SU-DHL-6 (cell line): ENCODE data around the gene TPP1.

Experiments used
- H2AFZ ChIP-seq: fragments of 200-600 bp; sonication (generic); 2 replicates; pipeline ENCODE4 v1.6.1; 2014; ENCODE audit warnings: low read depth, mild to moderate bottlenecking, moderate library complexity, mixed read lengths, antibody characterized with exemption, low read length; ENCODE audit not compliant: severe bottlenecking
- H3F3A ChIP-seq: fragments of 200-600 bp; shearing (Covaris generic); 2 replicates; pipeline ENCODE4 v1.6.0; 2016; ENCODE audit warnings: antibody characterized with exemption, mild to moderate bottlenecking; ENCODE audit not compliant: insufficient read depth
- H3K27ac ChIP-seq: fragments of 200-600 bp; sonication (generic); 2 replicates; pipeline ENCODE4 v1.5.1; 2016; ENCODE audit warnings: low read depth, mild to moderate bottlenecking, low read length, moderate library complexity, mixed read lengths
- H3K27me3 ChIP-seq: fragments of 200-600 bp; sonication (generic), shearing (Covaris generic); 2 replicates; pipeline ENCODE4 v1.6.0; 2014; ENCODE audit warnings: mild to moderate bottlenecking, low read length
- H3K36me3 ChIP-seq: fragments of 200-600 bp; sonication (generic); 2 replicates; pipeline ENCODE4 v1.6.1; 2014; ENCODE audit warnings: mild to moderate bottlenecking, low read length, mixed read lengths
- H3K4me2 ChIP-seq: fragments of 300-600, 200-600 bp; shearing (Covaris generic), sonication (generic); 2 replicates; pipeline ENCODE4 v1.6.0; 2014; ENCODE audit warnings: low read length, low read depth, mild to moderate bottlenecking; ENCODE audit not compliant: poor library complexity, severe bottlenecking
- H3K4me3 ChIP-seq: fragments of 200-600 bp; sonication (generic); 2 replicates; pipeline ENCODE4 v1.5.1; 2014; ENCODE audit warnings: antibody characterized with exemption, low read length, mild to moderate bottlenecking, mixed read lengths; ENCODE audit not compliant: insufficient read depth, poor library complexity, severe bottlenecking
- H3K79me2 ChIP-seq: fragments of 200-600 bp; sonication (generic); 2 replicates; pipeline ENCODE4 v1.6.1; 2014; ENCODE audit warnings: mild to moderate bottlenecking, low read length, moderate library complexity; ENCODE audit not compliant: insufficient read depth
- H3K9ac ChIP-seq: fragments of 200-600 bp; sonication (generic); 2 replicates; pipeline ENCODE4 v1.7.0; 2014; ENCODE audit warnings: mild to moderate bottlenecking, low read length
- H3K9me2 ChIP-seq: fragments of 200-600 bp; sonication (generic); replicated peaks from 2 replicates; pipeline ENCODE4 v1.6.1; 2014; ENCODE audit warnings: low read length; ENCODE audit not compliant: insufficient read depth
- H3K9me3 ChIP-seq: fragments of 200-600 bp; sonication (generic); 2 replicates; pipeline ENCODE4 v1.6.1; 2014; ENCODE audit warnings: low read length, mixed read lengths; ENCODE audit not compliant: insufficient read depth
- H4K20me1 ChIP-seq: fragments of 200-600 bp; sonication (generic); 2 replicates; pipeline ENCODE4 v1.6.1; 2014; ENCODE audit warnings: low read depth, mild to moderate bottlenecking, antibody characterized with exemption, low read length, moderate library complexity, mixed read lengths
- CTCF ChIP-seq: fragments of 200-600 bp; sonication (generic); IDR thresholded peaks from one replicate; pipeline ENCODE4 v1.5.1; 2017; ENCODE audit warnings: antibody characterized with exemption, mild to moderate bottlenecking, low read length, moderate library complexity; ENCODE audit not compliant: insufficient read depth, poor library complexity, severe bottlenecking
- EZH2phosphoT487 ChIP-seq: fragments of 200-600 bp; sonication (generic), shearing (Covaris generic); conservative IDR thresholded peaks from 2 replicates; pipeline ENCODE4 v1.6.1; 2018; ENCODE audit warnings: mild to moderate bottlenecking, antibody characterized with exemption, low read length, moderate library complexity, mixed read lengths

The TPP1 gene

DNA sequence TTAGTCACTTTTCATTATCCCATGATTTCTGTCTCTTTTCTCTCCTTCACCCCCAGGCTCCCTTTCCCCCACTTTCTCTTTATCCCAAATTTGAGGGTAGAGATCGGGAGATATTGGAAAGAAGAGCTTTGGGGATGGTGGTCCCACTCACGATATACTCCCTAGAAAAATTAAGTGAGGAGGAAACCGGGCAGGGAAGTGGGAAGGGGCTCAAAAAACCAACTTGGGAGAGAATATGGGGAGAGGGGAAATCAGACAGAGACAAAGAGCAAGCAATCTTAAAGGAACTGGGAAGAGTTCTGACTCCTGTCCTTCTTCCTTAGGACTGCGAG lies 37.3 kb upstream of the TPP1 start:
- no peaks in the 10 kb centered on the region for H3K79me2 ChIP-seq
- H3K9me2 ChIP-seq, result no peaks in the 10 kb centered on the region
- TF ChIP-seq CTCF (no peak), EZH2phosphoT487 (no peak)
- no peak overlapping the region for H3K27ac ChIP-seq
- no peaks in the 10 kb centered on the region for H4K20me1 ChIP-seq
- no peaks in the 10 kb centered on the region for H3F3A ChIP-seq
- no peak overlapping the region for H2AFZ ChIP-seq
- no peaks in the 10 kb centered on the region for H3K9me3 ChIP-seq
- no peak overlapping the region for H3K4me3 ChIP-seq
- H3K4me2 ChIP-seq, result no peak overlapping the region
- H3K9ac ChIP-seq, result no peak overlapping the region
- H3K36me3 ChIP-seq, result no peaks in the 10 kb centered on the region
- H3K27me3 ChIP-seq, result no peaks in the 10 kb centered on the region

- H4K20me1 ChIP-seq, result no peaks in the 10 kb centered on the region
- H3K79me2 ChIP-seq, result no peaks in the 10 kb centered on the region
- no peaks in the 10 kb centered on the region for H3K9me2 ChIP-seq
- H3K4me2 ChIP-seq, result no peak within 1 kb of the TSS
- H3K4me3 ChIP-seq, result no peak within 1 kb of the TSS
- H3F3A ChIP-seq, result no peaks in the 10 kb centered on the region
- TF ChIP-seq CTCF (no peak), EZH2phosphoT487 (no peak)
- no peak within 1 kb of the TSS for H2AFZ ChIP-seq
- H3K27ac ChIP-seq, result no peak within 1 kb of the TSS
- H3K9me3 ChIP-seq, result no peaks in the 10 kb centered on the region
- no peak within 1 kb of the TSS for H3K9ac ChIP-seq
- no peaks in the 10 kb centered on the region for H3K36me3 ChIP-seq
- H3K27me3 ChIP-seq, result no peaks in the 10 kb centered on the region
These were observed 36.8 kb upstream of the TPP1 start, which contains the start of gene DCHS1 for GRCh38 chr11:6655790-6656583. TSS of gene DCHS1 (minus strand) at chr11:6655809. CDS start at chr11:6641613, 14,196 bp downstream.

DNA sequence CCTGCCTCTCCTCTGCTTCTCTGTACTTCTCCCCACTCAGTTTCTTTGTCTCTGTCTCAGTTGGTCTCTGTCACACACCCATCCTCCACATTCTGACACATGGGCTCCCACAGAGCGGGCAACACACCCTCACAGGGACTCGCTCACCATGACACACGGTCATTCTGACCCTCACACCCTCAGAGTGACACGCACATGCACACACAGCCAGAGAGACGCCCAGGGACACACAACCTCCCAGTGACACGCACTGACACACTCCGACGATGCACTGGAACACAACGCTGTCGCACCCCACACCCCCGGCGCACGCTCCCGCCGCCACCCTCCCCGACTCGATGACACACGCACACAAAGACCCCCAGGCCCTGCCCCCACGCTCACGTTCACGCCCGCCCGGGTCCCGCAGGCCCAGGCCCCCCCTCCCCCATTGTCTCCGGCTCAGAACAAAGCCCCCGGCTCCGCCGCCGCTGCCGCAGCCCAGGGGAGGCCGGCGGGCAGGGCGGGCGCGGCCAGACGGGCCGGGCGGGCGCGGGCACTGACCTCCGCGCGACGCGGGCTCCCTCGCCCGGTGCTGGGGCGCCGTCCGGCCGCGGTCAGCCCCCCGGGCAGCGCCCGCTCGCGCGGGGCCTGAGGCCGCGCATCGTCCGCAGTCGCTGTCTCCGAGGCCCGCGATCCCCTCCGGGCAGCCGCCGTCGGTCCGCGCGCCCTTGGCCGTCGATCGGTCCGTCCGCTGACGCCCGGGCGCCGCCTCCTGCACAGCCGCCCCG lies 36.0 kb upstream of the TPP1 start:
- no peak overlapping the region for H3K27ac ChIP-seq
- H2AFZ ChIP-seq, result no peak overlapping the region
- no peak overlapping the region for H3K9ac ChIP-seq
- H3K27me3 ChIP-seq, result no peaks in the 10 kb centered on the region
- TF ChIP-seq CTCF (no peak), EZH2phosphoT487 (no peak)
- H3F3A ChIP-seq, result no peaks in the 10 kb centered on the region
- no peaks in the 10 kb centered on the region for H3K79me2 ChIP-seq
- H3K9me3 ChIP-seq, result no peaks in the 10 kb centered on the region
- no peak overlapping the region for H3K4me3 ChIP-seq
- H3K36me3 ChIP-seq, result no peaks in the 10 kb centered on the region
- H4K20me1 ChIP-seq, result no peaks in the 10 kb centered on the region
- H3K4me2 ChIP-seq, result no peak overlapping the region
- H3K9me2 ChIP-seq, result no peaks in the 10 kb centered on the region
